NCI-H187 (cell line): Measurements from ENCODE around the gene SPDYE9.
"Not testable (repeated sequence)": the region's sequence is repeated elsewhere in the genome, so short reads cannot be mapped to it uniquely, and the experiment has no call there.

Experiments
- DNase-seq, 2 experiments: peaks; one replicate each; lab custom pipeline; 2025; lab: John Stamatoyannopoulos, UW

The SPDYE9 gene, protein sequence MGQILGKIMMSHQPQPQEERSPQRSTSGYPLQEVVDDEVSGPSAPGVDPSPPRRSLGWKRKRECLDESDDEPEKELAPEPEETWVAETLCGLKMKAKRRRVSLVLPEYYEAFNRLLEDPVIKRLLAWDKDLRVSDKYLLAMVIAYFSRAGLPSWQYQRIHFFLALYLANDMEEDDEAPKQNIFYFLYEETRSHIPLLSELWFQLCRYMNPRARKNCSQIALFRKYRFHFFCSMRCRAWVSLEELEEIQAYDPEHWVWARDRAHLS

GRCh38 chr7:73085938-73086337, at the start of gene SPDYE9:
Gene SPDYE9 (minus strand): TSS chr7:73086038. CDS start chr7:73084238, 1,800 bp downstream.
- not testable (repeated sequence) for DNase-seq

- not testable (repeated sequence) for DNase-seq
These were observed 49.0 kb upstream of the SPDYE9 start for GRCh38 chr7:73134866-73135265.

- DNase-seq = not testable (repeated sequence)
These were observed 46.9 kb upstream of the SPDYE9 start for GRCh38 chr7:73132651-73133217.

- DNase-seq = not testable (repeated sequence)
These were observed 44.8 kb upstream of the SPDYE9 start for GRCh38 chr7:73130612-73131011.

DNA sequence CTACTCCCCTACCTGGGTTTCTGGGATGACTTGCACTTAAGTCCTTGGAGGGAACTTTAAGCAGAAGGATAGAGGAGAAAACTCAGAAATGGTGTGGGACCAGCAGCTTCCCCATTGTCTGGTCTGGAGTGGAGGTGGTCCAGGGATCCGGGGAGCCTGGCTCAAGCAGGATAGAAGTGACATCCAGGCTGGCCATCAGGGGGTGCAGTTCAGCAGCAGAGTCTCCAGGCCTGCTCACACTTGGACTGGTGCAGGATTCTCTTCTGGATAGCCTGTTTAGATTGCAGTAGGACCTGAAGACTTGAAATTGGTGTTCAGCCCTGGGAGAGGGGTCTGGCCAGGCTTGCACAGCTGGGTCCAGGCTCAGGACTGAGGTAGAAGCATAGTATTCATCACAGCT, 38.3 kb upstream of the SPDYE9 start:
- not testable (repeated sequence) for DNase-seq

DNA sequence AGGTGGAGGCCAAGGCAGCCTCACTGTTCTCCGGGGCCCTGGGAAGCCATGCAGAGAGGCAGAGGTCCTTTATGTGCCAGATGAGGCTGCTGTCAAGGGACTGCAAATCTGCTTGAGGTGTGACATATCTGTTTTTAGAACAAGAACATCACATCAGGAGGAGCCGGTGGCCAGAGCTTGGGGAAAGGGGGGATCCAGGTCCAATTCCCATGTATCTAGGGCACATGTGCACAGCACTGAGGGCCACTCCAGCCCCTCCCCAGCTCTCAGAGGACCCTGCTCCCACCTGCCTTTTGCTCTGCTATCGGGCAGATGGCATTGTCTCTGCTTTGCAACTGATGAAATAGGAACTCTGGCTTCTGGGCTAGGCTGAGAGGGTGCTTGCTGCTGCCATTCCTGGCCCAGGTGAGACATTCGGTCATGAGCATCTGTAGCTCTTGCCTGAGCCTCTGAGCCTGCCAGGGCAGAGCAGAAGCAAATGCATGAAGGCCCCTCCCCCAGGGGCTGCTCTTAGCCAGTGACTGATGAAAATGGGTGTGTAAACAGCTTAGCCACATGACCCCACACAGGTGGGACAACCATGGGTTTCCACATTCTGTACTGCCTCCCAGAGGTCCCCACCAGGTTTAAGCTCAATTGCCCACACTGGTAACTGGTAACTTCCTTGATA, 37.1 kb upstream of the SPDYE9 start:
- DNase-seq = not testable (repeated sequence)

DNA sequence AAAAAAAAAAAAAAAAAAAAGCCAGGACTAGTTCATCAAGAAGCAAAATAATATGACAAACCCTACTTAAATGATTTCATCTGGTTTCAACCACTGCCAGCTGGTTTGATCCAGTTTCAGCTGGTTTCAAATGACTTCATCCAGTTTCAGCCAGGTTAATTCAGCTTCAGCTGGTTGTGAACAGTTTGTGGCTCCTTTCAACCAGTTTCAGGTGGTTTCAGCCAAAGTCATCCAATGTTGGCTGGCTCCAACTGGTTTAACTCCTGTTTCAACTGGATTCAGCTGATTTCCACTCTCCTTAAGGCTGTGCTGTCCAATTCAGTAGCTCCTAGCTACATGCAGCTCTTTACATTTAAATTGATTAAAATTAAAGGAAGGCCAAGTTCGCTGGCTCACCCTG, 32.3 kb upstream of the SPDYE9 start:
- DNase-seq = not testable (repeated sequence)

DNA sequence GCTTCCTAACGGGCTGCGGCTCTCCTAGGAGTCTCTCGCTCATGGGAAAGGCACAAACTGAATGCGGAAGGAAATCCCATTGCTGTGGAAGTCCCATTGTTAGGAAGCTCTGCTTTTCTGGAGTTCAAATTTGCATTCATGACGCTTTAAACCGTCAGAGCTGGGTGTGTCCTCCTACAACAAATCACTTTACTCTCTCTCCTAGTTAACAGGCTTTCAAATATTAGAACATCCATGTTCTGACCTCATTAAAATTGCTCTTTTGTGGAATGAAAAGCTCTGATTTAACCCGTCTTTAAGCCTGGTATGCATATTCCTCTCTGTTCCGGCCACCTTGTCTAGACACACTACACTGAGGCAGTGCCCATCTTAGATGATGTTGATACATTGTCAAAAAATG, 28.0 kb downstream of the SPDYE9 start, which contains the start of gene SPDYE11:
TSS of gene SPDYE11 (minus strand) at position 101 of the 400 bp plus-strand sequence. CDS start 1,800 bp downstream, outside the sequence.
- not testable (repeated sequence) for DNase-seq

DNA sequence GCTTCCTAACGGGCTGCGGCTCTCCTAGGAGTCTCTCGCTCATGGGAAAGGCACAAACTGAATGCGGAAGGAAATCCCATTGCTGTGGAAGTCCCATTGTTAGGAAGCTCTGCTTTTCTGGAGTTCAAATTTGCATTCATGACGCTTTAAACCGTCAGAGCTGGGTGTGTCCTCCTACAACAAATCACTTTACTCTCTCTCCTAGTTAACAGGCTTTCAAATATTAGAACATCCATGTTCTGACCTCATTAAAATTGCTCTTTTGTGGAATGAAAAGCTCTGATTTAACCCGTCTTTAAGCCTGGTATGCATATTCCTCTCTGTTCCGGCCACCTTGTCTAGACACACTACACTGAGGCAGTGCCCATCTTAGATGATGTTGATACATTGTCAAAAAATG, 56.2 kb downstream of the SPDYE9 start, which contains the start of gene SPDYE8:
TSS of gene SPDYE8 (minus strand) at position 101 of the 400 bp plus-strand sequence. CDS start 1,800 bp downstream, outside the sequence.
- not testable (repeated sequence) for DNase-seq
